ENCODE data around the gene SLC23A1. TPM values are rescaled to one million over a fixed set of nuclear protein-coding genes. Genes with fewer than 3 reads are reported as not detected.

SLC23A1 gene
- total and polyA plus RNA-seq, 2 of the 13 experiments (the other 11 are each of a cell fraction or from before 2014, with no cell fraction given) = 6.0 to 6.6 TPM

DNA sequence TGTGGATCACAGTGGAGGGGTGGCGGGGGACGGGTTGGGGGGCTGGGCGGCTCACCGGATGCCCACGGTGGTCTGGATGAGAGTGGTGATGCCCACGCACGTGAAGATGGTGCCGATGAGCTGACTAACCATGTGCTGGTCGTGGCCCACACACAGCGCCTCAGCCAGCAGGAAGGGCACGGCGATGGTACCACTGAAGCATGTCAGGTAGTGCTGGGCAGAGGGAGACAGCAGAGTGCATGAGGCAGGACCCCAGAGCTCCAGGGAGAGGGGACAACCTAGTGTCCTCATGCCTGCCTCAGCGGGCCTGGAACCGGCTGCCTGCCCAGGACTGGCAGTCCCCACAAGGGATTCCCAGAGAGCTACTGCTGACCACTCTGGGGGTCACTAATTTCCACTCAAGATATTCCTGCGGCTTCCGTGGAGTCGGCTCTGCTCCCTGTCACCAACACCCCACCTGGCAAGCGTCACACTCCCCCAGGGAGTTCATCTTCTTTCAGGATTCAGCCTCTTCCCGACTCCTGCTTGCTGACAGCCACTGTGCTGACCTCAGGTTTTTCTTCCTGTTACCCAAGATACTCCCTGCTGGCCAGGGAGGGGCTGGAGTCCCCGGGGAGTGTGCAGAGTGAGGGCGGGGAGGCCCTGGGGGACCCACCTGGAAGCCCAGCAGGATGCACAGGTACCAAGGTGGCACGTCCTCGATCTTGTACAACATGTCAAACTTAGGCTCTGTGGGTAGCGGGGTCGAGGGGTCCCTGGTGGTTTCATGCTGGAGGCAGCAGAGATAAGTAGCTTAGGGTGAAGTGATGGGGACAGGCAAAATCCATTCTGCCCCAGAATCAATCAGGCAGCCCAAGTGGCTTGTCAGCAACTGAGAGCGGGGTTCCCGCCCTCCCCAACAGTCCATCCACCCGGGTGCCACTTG, 998 bp downstream of the SLC23A1 start (continued):
- peak; percentile 52; the same call in 1 of the 2 replicates for TF ChIP-seq EEA1 (CRISPR knock-in tag; IDR thresholded peaks at IDR 0.05; ENCODE audit: borderline replicate concordance)
- TF ChIP-seq ZSCAN31 (CRISPR knock-in tag; IDR thresholded peaks at IDR 0.05; ENCODE audit: low read depth) = no peak
- no peak for TF ChIP-seq ZBTB1 (CRISPR knock-in tag; IDR thresholded peaks at IDR 0.05; ENCODE audit: borderline replicate concordance)
- TF ChIP-seq SOX5 (CRISPR knock-in tag; IDR thresholded peaks at IDR 0.05; ENCODE audit: borderline replicate concordance) = no peak
- TF ChIP-seq ZNF850 (CRISPR knock-in tag; conservative IDR thresholded peaks at IDR 0.05) = no peak
- no peak for TF ChIP-seq MXD4 (CRISPR knock-in tag; IDR thresholded peaks at IDR 0.05)
- no peak for TF ChIP-seq FOXP1 (IDR thresholded peaks at IDR 0.05)
- TF ChIP-seq FOXP1 (CRISPR knock-in tag; IDR thresholded peaks at IDR 0.05) = no peak
- no peak for TF ChIP-seq ZSCAN12 (CRISPR knock-in tag; IDR thresholded peaks at IDR 0.05)
- peak; percentile 46; the same call in 1 of the 2 replicates for TF ChIP-seq ZNF143 (CRISPR knock-in tag; IDR thresholded peaks at IDR 0.05)
- TF ChIP-seq, protein P1, sequence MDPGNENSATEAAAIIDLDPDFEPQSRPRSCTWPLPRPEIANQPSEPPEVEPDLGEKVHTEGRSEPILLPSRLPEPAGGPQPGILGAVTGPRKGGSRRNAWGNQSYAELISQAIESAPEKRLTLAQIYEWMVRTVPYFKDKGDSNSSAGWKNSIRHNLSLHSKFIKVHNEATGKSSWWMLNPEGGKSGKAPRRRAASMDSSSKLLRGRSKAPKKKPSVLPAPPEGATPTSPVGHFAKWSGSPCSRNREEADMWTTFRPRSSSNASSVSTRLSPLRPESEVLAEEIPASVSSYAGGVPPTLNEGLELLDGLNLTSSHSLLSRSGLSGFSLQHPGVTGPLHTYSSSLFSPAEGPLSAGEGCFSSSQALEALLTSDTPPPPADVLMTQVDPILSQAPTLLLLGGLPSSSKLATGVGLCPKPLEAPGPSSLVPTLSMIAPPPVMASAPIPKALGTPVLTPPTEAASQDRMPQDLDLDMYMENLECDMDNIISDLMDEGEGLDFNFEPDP (CRISPR knock-in tag; conservative IDR thresholded peaks at IDR 0.05) = no peak
- TF ChIP-seq SP4 (CRISPR knock-in tag; IDR thresholded peaks at IDR 0.05) = 0 out of 2 replicates have a peak, but pooled peaks have one; percentile 22
- 0 out of 4 replicates have a peak, but pooled peaks of 1 of the 2 experiments have one; percentile 24 for TF ChIP-seq POLR2A (IDR thresholded peaks at IDR 0.05; ENCODE audit: insufficient read depth in 1 of 2, low read depth in 2 of 2, low read length in 2 of 2)
- no peak for TF ChIP-seq ZNF570 (CRISPR knock-in tag; IDR thresholded peaks at IDR 0.05; ENCODE audit: borderline replicate concordance)
- TF ChIP-seq, protein P2, sequence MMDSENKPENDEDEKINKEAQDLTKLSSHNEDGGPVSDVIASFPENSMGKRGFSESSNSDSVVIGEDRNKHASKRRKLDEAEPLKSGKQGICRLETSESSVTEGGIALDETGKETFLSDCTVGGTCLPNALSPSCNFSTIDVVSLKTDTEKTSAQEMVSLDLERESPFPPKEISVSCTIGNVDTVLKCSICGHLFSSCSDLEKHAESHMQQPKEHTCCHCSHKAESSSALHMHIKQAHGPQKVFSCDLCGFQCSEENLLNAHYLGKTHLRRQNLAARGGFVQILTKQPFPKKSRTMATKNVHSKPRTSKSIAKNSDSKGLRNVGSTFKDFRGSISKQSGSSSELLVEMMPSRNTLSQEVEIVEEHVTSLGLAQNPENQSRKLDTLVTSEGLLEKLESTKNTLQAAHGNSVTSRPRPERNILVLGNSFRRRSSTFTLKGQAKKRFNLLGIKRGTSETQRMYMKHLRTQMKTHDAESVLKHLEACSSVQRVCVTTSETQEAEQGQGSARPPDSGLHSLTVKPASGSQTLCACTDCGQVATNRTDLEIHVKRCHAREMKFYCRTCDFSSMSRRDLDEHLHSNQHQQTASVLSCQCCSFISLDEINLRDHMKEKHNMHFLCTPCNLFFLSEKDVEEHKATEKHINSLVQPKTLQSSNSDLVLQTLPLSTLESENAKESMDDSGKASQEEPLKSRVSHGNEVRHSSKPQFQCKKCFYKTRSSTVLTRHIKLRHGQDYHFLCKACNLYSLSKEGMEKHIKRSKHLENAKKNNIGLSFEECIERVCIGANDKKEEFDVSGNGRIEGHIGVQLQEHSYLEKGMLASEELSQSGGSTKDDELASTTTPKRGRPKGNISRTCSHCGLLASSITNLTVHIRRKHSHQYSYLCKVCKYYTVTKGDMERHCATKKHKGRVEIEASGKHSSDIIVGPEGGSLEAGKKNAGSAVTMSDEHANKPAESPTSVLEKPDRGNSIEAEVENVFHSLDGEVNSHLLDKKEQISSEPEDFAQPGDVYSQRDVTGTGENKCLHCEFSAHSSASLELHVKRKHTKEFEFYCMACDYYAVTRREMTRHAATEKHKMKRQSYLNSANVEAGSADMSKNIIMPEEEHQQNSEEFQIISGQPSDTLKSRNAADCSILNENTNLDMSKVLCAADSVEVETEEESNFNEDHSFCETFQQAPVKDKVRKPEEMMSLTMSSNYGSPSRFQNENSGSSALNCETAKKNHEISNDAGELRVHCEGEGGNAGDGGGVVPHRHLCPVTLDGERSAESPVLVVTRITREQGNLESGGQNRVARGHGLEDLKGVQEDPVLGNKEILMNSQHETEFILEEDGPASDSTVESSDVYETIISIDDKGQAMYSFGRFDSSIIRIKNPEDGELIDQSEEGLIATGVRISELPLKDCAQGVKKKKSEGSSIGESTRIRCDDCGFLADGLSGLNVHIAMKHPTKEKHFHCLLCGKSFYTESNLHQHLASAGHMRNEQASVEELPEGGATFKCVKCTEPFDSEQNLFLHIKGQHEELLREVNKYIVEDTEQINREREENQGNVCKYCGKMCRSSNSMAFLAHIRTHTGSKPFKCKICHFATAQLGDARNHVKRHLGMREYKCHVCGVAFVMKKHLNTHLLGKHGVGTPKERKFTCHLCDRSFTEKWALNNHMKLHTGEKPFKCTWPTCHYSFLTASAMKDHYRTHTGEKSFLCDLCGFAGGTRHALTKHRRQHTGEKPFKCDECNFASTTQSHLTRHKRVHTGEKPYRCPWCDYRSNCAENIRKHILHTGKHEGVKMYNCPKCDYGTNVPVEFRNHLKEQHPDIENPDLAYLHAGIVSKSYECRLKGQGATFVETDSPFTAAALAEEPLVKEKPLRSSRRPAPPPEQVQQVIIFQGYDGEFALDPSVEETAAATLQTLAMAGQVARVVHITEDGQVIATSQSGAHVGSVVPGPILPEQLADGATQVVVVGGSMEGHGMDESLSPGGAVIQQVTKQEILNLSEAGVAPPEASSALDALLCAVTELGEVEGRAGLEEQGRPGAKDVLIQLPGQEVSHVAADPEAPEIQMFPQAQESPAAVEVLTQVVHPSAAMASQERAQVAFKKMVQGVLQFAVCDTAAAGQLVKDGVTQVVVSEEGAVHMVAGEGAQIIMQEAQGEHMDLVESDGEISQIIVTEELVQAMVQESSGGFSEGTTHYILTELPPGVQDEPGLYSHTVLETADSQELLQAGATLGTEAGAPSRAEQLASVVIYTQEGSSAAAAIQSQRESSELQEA (CRISPR knock-in tag; IDR thresholded peaks at IDR 0.05; ENCODE audit: not compliant biosample characterization) = no peak
- TF ChIP-seq ZNF460 (CRISPR knock-in tag; IDR thresholded peaks at IDR 0.05; ENCODE audit: borderline replicate concordance) = no peak
- TF ChIP-seq HMG20A (CRISPR knock-in tag; IDR thresholded peaks at IDR 0.05; ENCODE audit: borderline replicate concordance) = no peak
- no peak for TF ChIP-seq PRMT3 (CRISPR knock-in tag; IDR thresholded peaks at IDR 0.05; ENCODE audit: borderline replicate concordance, low read depth)

All from HepG2 (cell line).